Inflammatory macrophage (primary cell): ENCODE measurements around the gene STK32C.
"Not testable (repeated sequence)": the region's sequence is repeated elsewhere in the genome, so short reads cannot be mapped to it uniquely, and the experiment has no call there.

Experiments
- DNase-seq, 2 donors: peaks; one replicate each; pipeline ENCODE4 v3.0.0-alpha.2; 2020 to 2022

STK32C gene

DNA sequence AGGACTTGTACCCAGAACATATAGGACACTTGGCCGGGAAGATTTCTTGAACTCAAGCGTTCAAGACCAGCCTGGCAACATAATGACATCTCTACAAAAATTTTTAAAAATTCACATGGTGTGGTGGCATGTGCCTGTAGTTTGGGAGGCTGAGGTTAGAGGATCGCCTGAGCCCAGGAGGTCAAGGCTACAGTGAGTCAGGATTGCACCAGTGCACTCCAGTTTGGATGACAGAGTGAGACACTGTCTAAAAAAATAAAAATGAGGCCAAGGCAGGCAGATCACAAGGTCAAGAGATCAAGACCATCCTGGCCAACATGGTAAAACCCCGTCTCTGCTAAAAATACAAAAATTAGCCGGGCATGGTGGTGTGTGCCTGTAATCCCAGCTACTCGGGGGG, 9.7 kb upstream of the STK32C start:
- DNase-seq: not testable (repeated sequence)

DNA sequence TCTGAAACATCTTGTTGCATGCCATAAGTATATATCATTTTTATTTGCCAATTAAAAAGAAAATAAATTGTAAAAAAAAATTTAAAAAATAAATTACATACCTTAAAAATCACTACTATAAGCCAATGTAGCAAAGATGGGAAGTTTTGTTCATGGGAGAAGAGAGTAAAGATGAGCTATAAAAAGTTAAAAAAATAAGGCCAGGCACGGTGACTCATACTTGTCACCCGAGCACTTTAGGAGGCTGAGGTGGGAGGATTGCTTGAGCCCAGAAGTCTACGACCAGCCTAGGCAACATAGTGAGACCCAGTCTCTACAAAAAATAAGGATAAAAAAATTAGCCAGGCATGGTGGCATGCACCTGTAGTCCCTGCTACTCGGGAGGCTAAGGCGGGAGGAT, 8.4 kb upstream of the STK32C start:
- DNase-seq: peak in 1 of 2 donors; percentile 36

DNA sequence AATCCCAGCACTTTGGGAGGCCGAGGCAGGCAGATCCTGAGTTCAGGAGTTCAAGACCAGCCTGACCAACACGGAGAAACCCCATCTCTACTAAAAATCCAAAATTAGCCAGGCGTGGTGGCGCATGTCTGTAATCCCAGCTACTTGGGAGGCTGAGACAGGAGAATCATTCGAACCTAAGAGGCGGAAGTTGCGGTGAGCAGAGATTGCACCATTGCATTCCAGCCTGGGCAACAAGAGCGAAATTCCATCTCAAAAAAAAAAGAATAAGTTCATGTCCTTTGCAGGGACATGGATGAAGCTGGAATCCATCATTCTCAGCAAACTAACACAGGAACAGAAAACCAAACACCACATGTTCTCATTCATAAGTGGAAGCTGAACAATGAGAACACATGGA, 7.1 kb upstream of the STK32C start:
- not testable (repeated sequence) for DNase-seq

DNA sequence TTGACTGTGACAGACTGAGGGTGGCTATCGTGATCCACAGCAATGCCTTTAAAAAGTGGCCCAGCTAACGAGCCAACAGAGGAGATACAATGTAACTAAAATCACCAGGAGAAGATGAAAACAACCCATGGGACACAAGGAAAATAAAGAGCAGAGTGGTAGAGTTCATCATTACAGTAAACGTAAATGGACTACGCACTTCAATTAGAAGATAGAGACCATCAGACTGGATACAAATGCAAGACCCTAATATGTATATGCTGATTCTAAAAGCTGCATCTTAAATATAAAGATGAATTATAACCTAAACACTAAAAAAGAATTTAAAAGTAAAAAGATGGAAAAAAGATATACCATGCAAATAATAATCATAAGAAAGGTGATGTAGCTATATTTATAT, 6.6 kb upstream of the STK32C start:
- no peak for DNase-seq

GRCh38 chr10:132313865-132314264, 6.1 kb upstream of the STK32C start:
- DNase-seq: no peak

DNA sequence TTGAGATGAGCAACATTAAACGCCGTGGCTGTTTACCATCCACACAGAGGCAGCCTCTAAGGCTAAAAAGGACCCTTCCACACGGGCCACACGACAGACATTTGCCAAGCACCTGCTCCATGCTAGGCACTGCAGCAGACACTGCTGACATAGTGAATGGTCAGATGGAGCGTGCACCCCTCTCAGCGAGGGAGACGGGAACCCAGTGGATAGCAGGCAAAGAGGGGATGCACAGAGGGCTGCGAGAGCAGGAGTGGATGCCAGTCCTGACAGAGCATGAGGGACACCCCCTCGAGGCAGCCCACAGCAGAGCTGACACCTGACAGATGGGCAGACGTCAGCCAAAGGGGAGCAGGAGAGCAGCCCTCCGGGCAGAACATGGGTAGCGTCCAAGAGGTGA, 5.6 kb upstream of the STK32C start:
- DNase-seq: no peak

DNA sequence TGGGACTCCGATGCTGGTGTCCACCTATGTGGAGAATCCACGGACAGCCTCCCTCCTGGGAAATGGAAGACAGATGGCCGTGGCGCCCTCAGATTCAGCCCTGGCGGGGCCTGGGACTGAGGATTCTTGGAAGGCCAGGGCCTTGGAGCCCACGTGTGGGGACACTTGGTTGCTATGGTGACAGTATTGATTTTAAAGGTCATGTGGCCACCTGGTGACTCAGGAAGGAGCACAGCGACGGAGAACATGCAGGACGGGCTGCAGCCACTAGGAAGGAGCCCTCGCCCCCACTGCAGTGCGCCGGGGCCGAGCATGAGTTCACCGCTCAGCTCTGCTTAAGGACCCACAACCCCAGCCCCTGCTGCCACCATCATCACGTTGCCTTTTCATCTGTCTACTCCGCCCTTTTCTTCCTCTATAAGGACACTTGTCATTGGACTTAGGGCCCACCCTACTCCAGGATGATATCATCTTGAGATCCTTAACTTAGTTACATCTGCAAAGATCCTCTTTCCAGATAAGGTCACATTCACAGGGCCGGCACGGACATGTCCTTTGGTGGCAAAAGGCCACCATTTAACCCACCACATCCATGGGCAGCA, 3.7 kb upstream of the STK32C start:
- DNase-seq: peak in 1 of 2 donors; percentile 13

DNA sequence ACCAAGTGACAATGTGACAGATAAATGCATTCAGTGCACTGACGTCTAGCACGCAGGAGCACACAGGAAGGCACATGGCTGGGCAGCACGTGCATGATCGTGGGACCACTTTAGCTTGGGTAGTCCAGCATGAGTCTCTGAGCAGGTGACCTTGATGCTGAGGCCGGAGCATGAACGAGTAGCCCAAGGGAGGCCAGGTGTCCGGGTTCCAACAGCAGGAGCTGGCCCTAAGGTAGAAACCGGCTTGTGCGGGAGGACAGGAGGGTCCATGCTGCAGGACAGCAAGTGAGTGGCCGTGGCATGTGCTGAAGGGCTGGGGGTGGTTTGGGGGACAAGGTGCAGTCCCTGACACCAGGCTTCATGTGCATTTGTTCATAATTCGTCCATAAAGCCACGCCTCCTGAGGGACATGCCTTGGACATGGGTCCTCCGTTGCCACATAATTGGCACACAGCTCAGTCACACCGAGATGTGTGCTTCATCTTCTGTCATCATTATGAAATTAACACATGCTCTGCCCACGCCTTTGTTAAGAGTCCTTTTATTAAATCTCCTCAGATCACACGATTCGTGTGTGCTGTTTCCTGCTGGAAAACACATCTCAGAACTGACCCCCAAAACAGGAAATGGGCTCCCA, 3.1 kb upstream of the STK32C start:
- DNase-seq: peak; percentile 64 to 65

GRCh38 chr10:132309879-132310591, 2.3 kb upstream of the STK32C start:
- DNase-seq: no peak

DNA sequence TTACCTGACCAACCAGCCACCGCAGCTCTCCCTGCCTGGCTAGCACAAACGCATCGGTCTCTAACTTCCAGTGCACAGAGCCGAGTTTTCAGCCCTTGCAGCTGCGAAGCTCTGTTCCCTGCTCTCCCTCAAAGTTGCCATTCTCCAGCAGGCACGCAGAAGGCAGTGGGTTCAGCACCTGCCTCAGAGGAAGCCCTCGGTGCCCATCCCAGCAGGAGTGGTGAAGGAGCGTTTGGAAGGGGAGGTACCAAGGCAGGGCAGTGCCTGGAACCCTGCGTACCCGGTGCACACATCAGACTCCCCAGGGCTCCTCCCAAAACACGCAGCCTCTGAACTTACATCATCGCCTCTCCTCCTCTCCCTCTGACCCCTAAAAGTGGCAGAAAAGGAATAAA, 1.7 kb upstream of the STK32C start:
- no peak for DNase-seq

GRCh38 chr10:132308587-132309470, 1.1 kb upstream of the STK32C start:
- peak in 1 of 2 donors; percentile 17 for DNase-seq

GRCh38 chr10:132306864-132307751, 642 bp downstream of the STK32C start:
- DNase-seq: peak in 1 of 2 donors; percentile 28

GRCh38 chr10:132306343-132306685, 1.4 kb downstream of the STK32C start:
- no peak for DNase-seq

- DNase-seq: no peak
Observed at GRCh38 chr10:132305654-132306342, 2.0 kb downstream of the STK32C start.

DNA sequence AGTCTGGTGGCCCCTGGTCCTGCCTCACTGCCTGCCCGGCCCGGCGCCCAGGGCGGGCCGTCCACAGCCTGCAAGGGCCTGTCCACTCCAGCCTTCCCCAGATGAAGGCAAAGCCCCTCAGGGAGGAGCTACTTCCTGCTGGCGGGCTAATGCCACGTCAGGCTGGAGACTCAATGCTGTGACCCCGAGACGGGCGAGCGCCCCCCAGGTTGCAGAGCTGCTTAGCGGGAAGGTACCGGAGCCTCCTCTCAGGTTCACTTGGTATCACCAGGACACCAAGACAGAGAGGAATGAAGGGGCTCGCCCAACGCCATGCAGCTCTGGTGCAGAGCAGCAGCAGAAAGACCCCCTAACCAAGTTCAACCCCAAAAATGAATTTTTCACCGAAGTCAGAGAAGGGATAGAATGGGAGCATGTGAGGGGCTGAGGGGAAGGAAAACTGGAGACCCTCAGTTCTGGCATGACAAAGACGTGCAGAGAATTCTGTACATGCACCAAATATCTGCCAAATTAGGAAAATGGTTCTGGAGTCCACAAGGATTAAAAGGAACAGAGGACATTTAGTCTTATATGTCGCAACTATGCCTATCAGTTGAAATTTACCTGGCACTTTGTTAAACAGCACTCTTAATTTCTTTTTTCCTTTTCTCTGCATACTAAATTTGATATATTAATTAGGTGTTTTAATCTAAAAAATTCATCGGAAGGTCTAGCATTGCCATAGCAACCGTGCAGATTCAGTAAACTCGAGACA, 2.8 kb downstream of the STK32C start:
- no peak for DNase-seq

- DNase-seq: no peak
Observed at GRCh38 chr10:132303361-132304115, 4.2 kb downstream of the STK32C start.

DNA sequence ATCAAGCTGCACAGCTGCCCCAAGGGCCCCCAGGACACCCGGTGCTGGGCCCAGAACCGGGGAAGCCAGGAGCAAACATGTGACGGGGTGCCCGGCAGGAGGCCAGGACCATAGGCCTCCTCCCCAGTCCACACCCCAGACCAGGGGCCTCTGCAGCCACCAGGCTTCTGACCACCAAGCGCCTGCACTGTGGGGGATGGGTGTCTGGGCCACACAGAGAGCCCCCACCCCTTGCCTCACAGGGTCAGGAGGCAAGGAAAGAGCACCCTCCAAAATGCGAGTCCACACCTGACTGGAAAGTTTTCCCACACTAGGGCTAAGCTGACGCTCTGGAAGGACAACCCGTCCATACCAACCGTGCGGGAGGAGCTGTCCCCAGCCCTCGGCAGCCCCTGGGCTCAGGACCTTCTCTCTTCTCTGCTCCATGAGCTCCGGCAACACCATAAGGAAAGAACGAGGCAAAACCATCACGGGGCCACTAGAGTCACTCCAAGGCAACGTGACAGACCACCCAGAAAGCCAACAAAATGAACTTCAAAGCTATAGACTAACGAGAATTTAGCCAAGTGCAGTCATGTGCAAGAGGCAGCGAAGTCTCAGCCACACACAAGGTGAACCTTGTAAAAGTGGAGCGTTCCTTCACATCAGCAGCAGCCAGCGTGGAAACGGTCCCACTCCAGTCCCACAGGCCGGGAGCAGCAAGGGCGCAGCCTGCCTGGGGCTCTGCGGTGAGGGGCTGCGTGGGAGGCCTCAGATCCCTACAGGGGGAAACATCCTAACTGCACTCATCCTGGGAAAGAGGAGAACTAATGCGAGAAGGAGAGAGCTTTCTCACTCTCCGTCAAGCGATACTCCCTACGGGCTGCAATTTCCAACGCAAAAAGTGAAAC, 5.1 kb downstream of the STK32C start:
- DNase-seq: no peak

- DNase-seq: no peak
Observed at GRCh38 chr10:132301371-132302330, 6.1 kb downstream of the STK32C start.
